NAMALWA (cell line): Measurements from ENCODE around the gene ATP6V0A1.

ENCODE experiments used
- DNase-seq: peaks from one replicate; pipeline ENCODE4 v3.0.0-alpha.2; 2015; ENCODE audit warnings: low spot score

Gene ATP6V0A1

GRCh38 chr17:42562388-42563142, 103.9 kb downstream of the ATP6V0A1 start:
- no peak for DNase-seq

- DNase-seq = no peak
Observed at GRCh38 chr17:42563143-42563509, 104.4 kb downstream of the ATP6V0A1 start.

DNA sequence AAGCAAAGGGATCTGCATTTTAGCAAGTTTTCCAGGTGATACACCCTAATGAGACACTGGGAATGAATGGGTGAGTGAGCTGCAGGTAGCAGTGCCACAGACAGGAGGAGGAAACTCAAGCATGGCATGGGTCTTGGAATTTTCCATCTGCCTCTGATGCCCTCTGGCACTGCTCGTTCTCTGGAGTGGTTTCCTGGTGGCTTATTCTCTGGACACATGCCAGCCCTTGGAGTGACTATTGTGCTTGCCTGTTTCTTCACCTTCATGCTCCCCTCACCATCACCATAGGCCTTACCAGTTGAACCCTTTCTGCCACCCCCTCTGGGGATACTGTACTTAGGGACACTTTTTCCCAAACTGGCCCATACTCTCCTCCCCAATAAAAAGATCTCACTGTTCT, 104.9 kb downstream of the ATP6V0A1 start:
- no peak for DNase-seq

- DNase-seq = no peak
Observed at GRCh38 chr17:42563950-42564349, 105.3 kb downstream of the ATP6V0A1 start.

GRCh38 chr17:42564815-42565522, 106.3 kb downstream of the ATP6V0A1 start:
- no peak for DNase-seq

DNA sequence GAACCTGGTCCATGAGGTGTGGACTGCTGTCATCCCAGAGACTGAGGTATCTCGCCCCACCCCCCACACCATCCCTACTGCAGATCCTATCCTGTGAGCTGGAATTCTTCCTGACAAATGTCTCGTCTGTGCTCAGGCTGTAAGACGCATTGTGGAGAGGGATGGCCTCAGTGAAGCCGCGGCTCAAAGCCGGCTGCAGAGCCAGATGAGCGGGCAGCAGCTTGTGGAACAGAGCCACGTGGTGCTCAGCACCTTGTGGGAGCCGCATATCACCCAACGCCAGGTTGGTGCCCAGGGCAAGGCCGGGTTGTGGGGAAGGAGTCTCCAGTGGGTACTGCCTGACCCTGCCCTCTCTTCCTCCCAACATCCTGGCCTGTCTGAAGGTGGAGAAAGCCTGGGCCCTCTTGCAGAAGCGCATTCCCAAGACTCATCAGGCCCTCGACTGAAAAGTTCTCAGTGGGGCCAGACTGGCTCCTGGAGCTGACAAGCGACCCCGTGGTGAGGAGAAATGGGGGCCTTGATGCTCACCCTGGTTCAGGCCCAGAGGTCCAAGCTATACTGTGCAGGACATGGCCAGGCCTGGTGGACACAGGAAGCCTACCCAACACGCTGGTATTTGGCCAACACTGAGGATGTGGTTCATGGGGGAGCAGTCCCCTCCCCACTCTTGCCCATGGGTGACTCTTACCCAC, 107.0 kb downstream of the ATP6V0A1 start:
- DNase-seq = no peak

DNA sequence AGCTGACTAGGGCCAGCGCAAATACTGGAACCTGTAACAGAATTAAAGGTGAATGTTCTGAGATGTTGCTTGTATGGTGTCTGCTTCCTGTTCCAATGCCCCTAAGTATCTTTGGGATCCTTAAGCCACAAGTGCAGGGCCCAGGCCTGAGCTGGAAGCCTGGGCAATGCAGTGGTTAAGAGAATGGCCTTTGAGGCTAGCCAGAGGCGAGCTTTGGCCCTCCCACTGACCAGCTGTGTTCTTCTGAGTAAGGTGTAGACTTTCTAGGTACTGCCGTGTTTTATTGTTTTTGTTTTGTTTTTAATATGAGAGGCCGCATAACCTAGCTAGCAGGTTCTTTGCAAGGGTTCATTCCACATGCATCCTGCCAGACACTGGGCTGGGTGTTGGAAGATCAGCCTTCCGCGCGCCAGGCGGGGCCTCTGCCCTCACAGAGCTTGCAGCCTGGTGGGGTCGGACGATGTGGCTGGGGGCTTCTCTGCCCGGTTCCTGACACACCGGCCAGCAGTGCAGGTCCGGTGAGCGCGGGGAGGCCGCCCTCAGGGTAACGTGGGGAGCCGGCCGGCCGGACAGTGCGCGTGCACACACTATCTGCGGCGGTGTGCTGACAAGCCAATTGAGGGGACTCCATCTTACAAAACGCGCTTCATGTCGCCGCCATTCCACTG, 107.7 kb downstream of the ATP6V0A1 start:
- DNase-seq = no peak

GRCh38 chr17:42566883-42567573, 108.3 kb downstream of the ATP6V0A1 start, which contains the start of gene MLX:
MLX (plus strand) TSS chr17:42567100; CDS start chr17:42567125, 25 bp downstream.
- DNase-seq = peak; percentile 94

GRCh38 chr17:42568341-42569111, 109.8 kb downstream of the ATP6V0A1 start:
- DNase-seq = no peak

DNA sequence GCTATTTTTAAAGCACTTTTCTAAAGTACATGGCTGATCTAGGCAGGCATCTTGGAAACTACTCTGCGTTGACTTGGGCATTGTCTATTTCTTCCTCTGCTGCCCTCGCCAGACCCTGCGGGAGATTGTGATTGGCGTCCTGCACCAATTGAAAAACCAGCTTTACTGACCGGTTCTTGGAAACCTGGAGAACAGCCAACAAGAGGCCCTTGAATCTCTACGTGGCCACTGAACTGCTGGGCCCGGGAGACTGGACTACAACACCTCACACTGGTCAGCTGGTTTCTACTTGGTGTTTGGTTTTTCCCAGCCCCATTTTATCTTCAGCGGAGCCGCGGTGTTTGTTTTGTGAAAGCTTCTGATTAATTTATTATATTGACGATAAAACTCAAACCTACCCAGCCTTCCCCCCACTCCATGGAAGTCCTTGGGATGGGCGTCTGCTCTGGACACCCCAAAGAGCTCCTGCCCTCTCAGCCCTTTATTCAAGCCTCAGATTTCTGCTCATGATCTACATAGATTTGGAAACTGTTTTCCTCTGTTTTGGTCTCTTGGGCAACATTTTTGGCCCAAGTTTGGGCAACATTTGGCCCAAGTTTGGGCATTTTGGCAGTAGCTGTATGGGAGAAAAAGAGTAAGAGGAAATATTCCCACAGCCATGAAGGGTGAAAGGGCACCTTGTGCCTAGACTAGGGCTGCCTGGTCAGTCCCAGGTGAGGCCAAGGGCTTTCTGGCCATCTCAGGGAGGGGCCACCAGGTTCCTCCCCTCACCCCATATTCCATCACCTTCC, 113.0 kb downstream of the ATP6V0A1 start:
- DNase-seq = no peak
